ENCODE results near the gene IL15. TPM values are rescaled to one million over a fixed set of nuclear protein-coding genes. Genes with fewer than 3 reads are reported as not detected.

IL15 gene
- total and polyA plus RNA-seq, 2 donors (not counting 1 experiment from before 2014, with no cell fraction given) = 10.0 to 14.9 TPM

DNA sequence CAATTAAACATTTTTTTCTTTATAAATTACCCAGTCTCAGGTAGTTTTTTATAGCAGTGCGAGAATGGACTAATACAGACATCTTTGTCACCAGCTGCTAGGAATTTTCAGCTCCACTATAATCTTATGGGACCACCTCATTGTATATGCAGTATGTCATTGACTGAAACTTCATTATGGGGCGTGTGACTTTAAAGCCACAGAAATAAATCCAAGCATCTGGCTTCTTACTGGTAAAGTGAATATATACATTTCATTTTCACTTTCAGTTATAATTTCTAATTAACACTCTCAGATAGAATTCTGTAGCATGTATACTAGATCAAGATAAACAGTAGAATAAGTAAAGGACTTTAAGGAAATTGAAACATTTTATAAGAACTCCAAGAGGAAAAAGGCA is 21.9 kb downstream of the IL15 start:
- no peak for DNase-seq (ENCODE audit: low read depth in 2 of 2)
- Histone ChIP-seq H3K9me3 (ENCODE audit: control insufficient read depth, insufficient read depth, low read depth, low read length) (no peaks in the 10 kb centered on the region), H3K79me2 (ENCODE audit: control insufficient read depth, insufficient read depth, low read length) (no peaks in the 10 kb centered on the region), H3K36me3 (ENCODE audit: control insufficient read depth, insufficient read depth, low read length) (no peaks in the 10 kb centered on the region), H3K27me3 (ENCODE audit: control insufficient read depth, insufficient read depth, low read length) (no peaks in the 10 kb centered on the region), H3K27ac (ENCODE audit: insufficient read depth, low read length) (no peak overlapping the region), H2AFZ (ENCODE audit: low read length) (no peak overlapping the region), H4K20me1 (ENCODE audit: control insufficient read depth, extremely low read depth, insufficient read depth, low read length) (no peaks in the 10 kb centered on the region), H3K9ac (ENCODE audit: insufficient read depth, low read length) (no peak overlapping the region), H3K4me2 (ENCODE audit: extremely low read depth, insufficient read depth, low read length) (no peak overlapping the region), H3K4me3 (replicated peaks in 1 of 4; ENCODE audit: control extremely low read depth in 1 of 4, insufficient read depth in 1 of 4, low read depth in 3 of 4, low read length in 4 of 4) (no peak overlapping the region), H3K4me1 (ENCODE audit: control insufficient read depth, extremely low read depth, insufficient read depth, low read length) (no peaks in the 10 kb centered on the region)
- TF ChIP-seq, protein P1, sequence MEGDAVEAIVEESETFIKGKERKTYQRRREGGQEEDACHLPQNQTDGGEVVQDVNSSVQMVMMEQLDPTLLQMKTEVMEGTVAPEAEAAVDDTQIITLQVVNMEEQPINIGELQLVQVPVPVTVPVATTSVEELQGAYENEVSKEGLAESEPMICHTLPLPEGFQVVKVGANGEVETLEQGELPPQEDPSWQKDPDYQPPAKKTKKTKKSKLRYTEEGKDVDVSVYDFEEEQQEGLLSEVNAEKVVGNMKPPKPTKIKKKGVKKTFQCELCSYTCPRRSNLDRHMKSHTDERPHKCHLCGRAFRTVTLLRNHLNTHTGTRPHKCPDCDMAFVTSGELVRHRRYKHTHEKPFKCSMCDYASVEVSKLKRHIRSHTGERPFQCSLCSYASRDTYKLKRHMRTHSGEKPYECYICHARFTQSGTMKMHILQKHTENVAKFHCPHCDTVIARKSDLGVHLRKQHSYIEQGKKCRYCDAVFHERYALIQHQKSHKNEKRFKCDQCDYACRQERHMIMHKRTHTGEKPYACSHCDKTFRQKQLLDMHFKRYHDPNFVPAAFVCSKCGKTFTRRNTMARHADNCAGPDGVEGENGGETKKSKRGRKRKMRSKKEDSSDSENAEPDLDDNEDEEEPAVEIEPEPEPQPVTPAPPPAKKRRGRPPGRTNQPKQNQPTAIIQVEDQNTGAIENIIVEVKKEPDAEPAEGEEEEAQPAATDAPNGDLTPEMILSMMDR (conservative IDR thresholded peaks at IDR 0.05 in 1 of 2, IDR thresholded peaks at IDR 0.05 in 1 of 2; ENCODE audit: low read depth in 1 of 2, low read length in 2 of 2) = no peak
- TF ChIP-seq EZH2 (IDR thresholded peaks at IDR 0.05; ENCODE audit: low read length, missing control alignments) = no peak

DNA sequence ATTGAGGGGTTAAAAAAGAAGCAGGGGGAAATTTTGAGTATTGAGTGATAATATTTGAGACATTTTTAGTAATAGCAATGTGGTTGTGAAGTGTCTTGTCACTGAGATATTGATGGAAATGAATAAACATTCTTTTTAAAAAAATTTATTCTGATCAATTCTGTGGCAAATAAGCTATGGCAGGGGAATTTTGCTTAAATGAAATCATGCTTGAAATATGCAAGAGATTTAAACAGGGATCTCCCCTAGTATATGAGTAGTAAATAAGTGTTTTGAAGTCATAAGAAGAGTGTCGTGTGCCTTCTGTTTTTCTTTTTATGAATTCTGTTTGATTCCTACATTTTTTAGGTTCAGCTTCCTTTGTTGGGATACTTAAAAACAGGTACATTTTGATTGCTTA is 23.2 kb downstream of the IL15 start:
- Histone ChIP-seq H2AFZ (ENCODE audit: low read length) (no peak overlapping the region), H3K79me2 (ENCODE audit: control insufficient read depth, insufficient read depth, low read length) (no peaks in the 10 kb centered on the region), H3K27ac (ENCODE audit: insufficient read depth, low read length) (no peak overlapping the region), H3K9ac (ENCODE audit: insufficient read depth, low read length) (no peak overlapping the region), H3K36me3 (ENCODE audit: control insufficient read depth, insufficient read depth, low read length) (no peaks in the 10 kb centered on the region), H3K9me3 (ENCODE audit: control insufficient read depth, insufficient read depth, low read depth, low read length) (no peaks in the 10 kb centered on the region), H3K27me3 (ENCODE audit: control insufficient read depth, insufficient read depth, low read length) (no peaks in the 10 kb centered on the region), H3K4me2 (ENCODE audit: extremely low read depth, insufficient read depth, low read length) (no peak overlapping the region), H3K4me1 (ENCODE audit: control insufficient read depth, extremely low read depth, insufficient read depth, low read length) (no peaks in the 10 kb centered on the region), H4K20me1 (ENCODE audit: control insufficient read depth, extremely low read depth, insufficient read depth, low read length) (no peaks in the 10 kb centered on the region), H3K4me3 (replicated peaks in 1 of 4; ENCODE audit: control extremely low read depth in 1 of 4, insufficient read depth in 1 of 4, low read depth in 3 of 4, low read length in 4 of 4) (no peak overlapping the region)
- TF ChIP-seq, protein P1 (conservative IDR thresholded peaks at IDR 0.05 in 1 of 2, IDR thresholded peaks at IDR 0.05 in 1 of 2; ENCODE audit: low read depth in 1 of 2, low read length in 2 of 2) = no peak
- no peak for TF ChIP-seq EZH2 (IDR thresholded peaks at IDR 0.05; ENCODE audit: low read length, missing control alignments)
- DNase-seq (ENCODE audit: low read depth in 2 of 2) = no peak

DNA sequence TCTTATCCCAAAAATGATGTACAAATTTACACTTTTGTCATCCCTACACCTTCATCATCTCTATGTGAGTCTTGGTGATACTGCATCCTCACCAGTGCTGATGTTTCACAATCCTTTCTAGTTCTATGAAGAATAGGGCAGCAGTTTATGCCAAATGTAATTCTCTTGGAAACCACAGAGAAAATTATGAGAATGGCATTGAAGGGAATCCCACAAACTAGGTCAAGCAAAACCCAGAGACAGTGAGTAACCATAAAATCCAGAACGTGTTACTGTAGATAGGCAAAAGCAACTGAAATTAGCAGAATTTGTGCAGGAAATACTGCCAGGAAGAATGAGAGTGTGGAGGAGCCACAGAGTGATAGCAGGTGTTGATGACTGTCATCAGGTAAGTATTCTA is 24.5 kb downstream of the IL15 start:
- H3K36me3 ChIP-seq (ENCODE audit: control insufficient read depth, insufficient read depth, low read length) = no peaks in the 10 kb centered on the region
- H3K4me2 ChIP-seq (ENCODE audit: extremely low read depth, insufficient read depth, low read length) = no peak overlapping the region
- no peaks in the 10 kb centered on the region for H3K27me3 ChIP-seq (ENCODE audit: control insufficient read depth, insufficient read depth, low read length)
- DNase-seq (ENCODE audit: low read depth in 2 of 2) = peak in 1 of 2 donors; percentile 41
- H3K9ac ChIP-seq (ENCODE audit: insufficient read depth, low read length) = no peak overlapping the region
- no peaks in the 10 kb centered on the region for H3K79me2 ChIP-seq (ENCODE audit: control insufficient read depth, insufficient read depth, low read length)
- H3K4me3 ChIP-seq (replicated peaks in 1 of 4; ENCODE audit: control extremely low read depth in 1 of 4, insufficient read depth in 1 of 4, low read depth in 3 of 4, low read length in 4 of 4) = no peak overlapping the region
- H4K20me1 ChIP-seq (ENCODE audit: control insufficient read depth, extremely low read depth, insufficient read depth, low read length) = no peaks in the 10 kb centered on the region
- H3K4me1 ChIP-seq (ENCODE audit: control insufficient read depth, extremely low read depth, insufficient read depth, low read length) = no peaks in the 10 kb centered on the region
- TF ChIP-seq, protein P1 (conservative IDR thresholded peaks at IDR 0.05 in 1 of 2, IDR thresholded peaks at IDR 0.05 in 1 of 2; ENCODE audit: low read depth in 1 of 2, low read length in 2 of 2) = no peak
- TF ChIP-seq EZH2 (IDR thresholded peaks at IDR 0.05; ENCODE audit: low read length, missing control alignments) = no peak
- H3K27ac ChIP-seq (ENCODE audit: insufficient read depth, low read length) = no peak overlapping the region
- no peak overlapping the region for H2AFZ ChIP-seq (ENCODE audit: low read length)
- no peaks in the 10 kb centered on the region for H3K9me3 ChIP-seq (ENCODE audit: control insufficient read depth, insufficient read depth, low read depth, low read length)

Measured in fibroblast of lung (primary cell).